Common myeloid progenitor, CD34-positive (primary cell): ENCODE data around the gene MRFAP1L1.

Experiments used
- CTCF ChIA-PET: fragments of 350-600 bp; sonication (Branson Sonifier 250); formaldehyde crosslinking; loops from one replicate; lab custom pipeline; 2021; ENCODE audit warnings: antibody characterized with exemption; lab: Charles Lee
- POLR2A ChIA-PET: fragments of 350-600 bp; sonication (Branson Sonifier 250); formaldehyde crosslinking; loops from one replicate; lab custom pipeline; 2021; ENCODE audit warnings: antibody characterized with exemption; lab: Charles Lee
- DNase-seq, 3 donors: peaks; one replicate each; pipeline versions ENCODE4 v3.0.0 to v3.0.0-alpha.2; 2013
- H3K27ac ChIP-seq, 2 experiments: 1 replicate in 1 of 2; 2 replicates in 1 of 2; pipeline ENCODE4 v1.7.0; 2013; ENCODE audit warnings: inconsistent platforms in 2 of 2, low read length in 2 of 2, mild to moderate bottlenecking in 2 of 2, low read depth in 1 of 2, moderate library complexity in 1 of 2; ENCODE audit not compliant: severe bottlenecking in 2 of 2, insufficient read depth in 1 of 2, poor library complexity in 1 of 2
- H3K27me3 ChIP-seq, 5 experiments: replicated peaks in 2 of 5; 1 replicate in 3 of 5; 2 replicates in 2 of 5; pipeline versions ENCODE4 v1.6.1 to v1.7.0; 2013; ENCODE audit warnings: low read length in 4 of 5, mild to moderate bottlenecking in 2 of 5, moderate library complexity in 2 of 5, inconsistent platforms in 1 of 5; ENCODE audit not compliant: insufficient read depth in 5 of 5, control insufficient read depth in 4 of 5
- H3K36me3 ChIP-seq, 4 experiments: 1 replicate in 2 of 4; 2 replicates in 2 of 4; pipeline versions ENCODE4 v1.6.1 to v1.7.0; 2013; ENCODE audit warnings: low read length in 3 of 4, control low read depth in 1 of 4, mild to moderate bottlenecking in 1 of 4; ENCODE audit not compliant: control insufficient read depth in 4 of 4, insufficient read depth in 4 of 4
- H3K4me1 ChIP-seq, 4 experiments: 1 replicate in 3 of 4; 2 replicates in 1 of 4; pipeline versions ENCODE4 v1.6.1 to v1.7.1; 2013; ENCODE audit warnings: low read length in 3 of 4, mild to moderate bottlenecking in 3 of 4, control low read depth in 1 of 4, inconsistent platforms in 1 of 4, moderate library complexity in 1 of 4; ENCODE audit not compliant: control insufficient read depth in 4 of 4, insufficient read depth in 4 of 4; ENCODE audit errors: control extremely low read depth in 1 of 4
- H3K4me3 ChIP-seq, 7 experiments: 1 replicate in 4 of 7; 2 replicates in 3 of 7; pipeline versions ENCODE4 v1.5.1 to v1.7.0; 2013; ENCODE audit warnings: mild to moderate bottlenecking in 7 of 7, low read length in 6 of 7, moderate library complexity in 6 of 7, inconsistent platforms in 2 of 7, low read depth in 2 of 7, control low read depth in 1 of 7; ENCODE audit not compliant: insufficient read depth in 4 of 7, control insufficient read depth in 1 of 7; ENCODE audit errors: extremely low read depth in 1 of 7
- H3K9me3 ChIP-seq, 5 experiments: 1 replicate in 4 of 5; 2 replicates in 1 of 5; pipeline versions ENCODE4 v1.6.1 to v1.7.1; 2013; ENCODE audit warnings: low read length in 4 of 5, mild to moderate bottlenecking in 2 of 5, inconsistent platforms in 1 of 5, low read depth in 1 of 5, moderate library complexity in 1 of 5; ENCODE audit not compliant: control insufficient read depth in 4 of 5, insufficient read depth in 2 of 5; ENCODE audit errors: control extremely low read depth in 1 of 5
- WGBS: methylation state at CpG from one replicate; pipeline ENCODE4 v1.1.5; 2013; ENCODE audit not compliant: insufficient coverage; 5-methylcytosine and 5-hydroxymethylcytosine counted together

The MRFAP1L1 gene

DNA sequence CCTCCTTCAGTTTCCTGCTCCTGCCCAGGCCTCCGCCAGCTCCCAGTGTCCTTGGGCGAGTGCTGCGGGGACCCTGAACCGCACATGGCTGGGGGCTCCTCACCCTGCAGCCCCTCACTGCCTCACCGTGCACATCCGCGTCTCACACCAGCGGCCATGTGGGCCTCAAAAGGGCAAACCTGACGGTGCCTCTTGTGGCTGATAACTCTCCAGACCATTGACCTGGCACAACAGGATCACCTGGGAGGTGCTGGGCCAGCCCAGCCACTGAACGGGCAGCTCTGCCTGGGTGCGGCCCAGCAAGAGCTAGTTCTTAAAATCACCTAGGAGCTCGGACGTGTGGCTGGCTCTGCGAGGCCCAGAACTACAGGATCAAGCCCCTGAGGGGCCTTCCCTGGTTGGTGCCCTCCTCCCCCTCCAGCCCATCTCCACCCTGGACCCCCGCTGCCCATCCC lies 20.1 kb downstream of the MRFAP1L1 start:
- ChIA-PET CTCF (interaction anchor here (0.8 to 2.5 kb wide), 9 partner anchors 9 to 185 kb away, joined by 3 to 14 read pairs (median 4); partner anchors contain the start of gene MRFAP1L1), POLR2A (interaction anchor here (0.6 kb wide), 1 partner anchor 15 kb away, joined by 8 read pairs; no protein-coding TSS in a partner anchor)
- Histone ChIP-seq H3K27me3 (no peaks in the 10 kb centered on the region), H3K9me3 (peaks cover 0 to 5% (median 0%) of the 10 kb centered on the region in 5 experiments), H3K4me3 (peak overlapping the region in 1 of 7 experiments; percentile 0), H3K27ac (no peak overlapping the region), H3K36me3 (no peaks in the 10 kb centered on the region), H3K4me1 (peaks cover 0 to 60% (median 27%) of the 10 kb centered on the region in 4 experiments)
- no peak for DNase-seq
- WGBS: 91% methylated on average over 10 of the region's 15 CpGs

DNA sequence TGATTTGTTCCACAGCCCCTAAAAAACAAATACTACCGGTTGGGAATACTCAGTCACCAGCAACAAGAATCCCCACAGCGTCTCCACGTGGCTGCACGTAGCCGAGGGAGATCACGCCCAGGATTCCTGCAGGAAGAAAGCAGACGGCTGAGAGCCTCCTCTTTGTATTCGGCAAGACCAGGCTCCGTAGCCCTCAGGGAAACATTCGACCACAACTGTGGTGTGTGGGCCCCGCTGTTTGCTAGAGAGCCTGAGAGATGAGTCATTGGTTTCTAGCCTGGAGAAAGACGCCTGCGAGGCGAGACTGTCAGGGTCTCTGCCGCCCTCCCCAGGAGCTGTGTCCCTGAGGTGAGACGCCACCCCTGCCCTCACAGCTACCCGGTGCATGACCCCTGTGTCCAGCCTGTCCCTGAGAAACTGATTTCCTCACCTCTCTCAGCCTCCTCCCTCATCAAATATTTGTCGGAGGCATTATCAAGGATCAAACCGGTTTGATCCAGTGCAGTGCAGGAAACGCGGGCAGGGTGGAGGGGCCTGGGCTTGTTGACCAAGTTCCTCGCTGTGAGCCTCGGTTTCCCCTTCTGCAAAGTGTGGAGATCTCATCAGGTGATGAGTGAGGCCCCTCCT lies 20.7 kb downstream of the MRFAP1L1 start:
- peak; percentile 69 to 94 (median 91) for DNase-seq
- WGBS: 17% methylated on average over 22 of the region's 23 CpGs
- Histone ChIP-seq H3K9me3 (peaks cover 0 to 5% (median 0%) of the 10 kb centered on the region in 5 experiments), H3K4me3 (peak overlapping the region in 2 of 7 experiments; percentile 0 to 28), H3K36me3 (no peaks in the 10 kb centered on the region), H3K4me1 (peaks cover 0 to 55% (median 26%) of the 10 kb centered on the region in 4 experiments), H3K27ac (peak overlapping the region in 1 of 2 experiments; percentile 57), H3K27me3 (no peaks in the 10 kb centered on the region)
- POLR2A ChIA-PET: interaction anchor here (0.6 kb wide), 1 partner anchor 14 kb away, joined by 8 read pairs; no protein-coding TSS in a partner anchor
- CTCF ChIA-PET: interaction anchor here (0.8 to 2.5 kb wide), 7 partner anchors 8 to 73 kb away, joined by 3 to 14 read pairs (median 5); partner anchors contain the start of gene MRFAP1L1

DNA sequence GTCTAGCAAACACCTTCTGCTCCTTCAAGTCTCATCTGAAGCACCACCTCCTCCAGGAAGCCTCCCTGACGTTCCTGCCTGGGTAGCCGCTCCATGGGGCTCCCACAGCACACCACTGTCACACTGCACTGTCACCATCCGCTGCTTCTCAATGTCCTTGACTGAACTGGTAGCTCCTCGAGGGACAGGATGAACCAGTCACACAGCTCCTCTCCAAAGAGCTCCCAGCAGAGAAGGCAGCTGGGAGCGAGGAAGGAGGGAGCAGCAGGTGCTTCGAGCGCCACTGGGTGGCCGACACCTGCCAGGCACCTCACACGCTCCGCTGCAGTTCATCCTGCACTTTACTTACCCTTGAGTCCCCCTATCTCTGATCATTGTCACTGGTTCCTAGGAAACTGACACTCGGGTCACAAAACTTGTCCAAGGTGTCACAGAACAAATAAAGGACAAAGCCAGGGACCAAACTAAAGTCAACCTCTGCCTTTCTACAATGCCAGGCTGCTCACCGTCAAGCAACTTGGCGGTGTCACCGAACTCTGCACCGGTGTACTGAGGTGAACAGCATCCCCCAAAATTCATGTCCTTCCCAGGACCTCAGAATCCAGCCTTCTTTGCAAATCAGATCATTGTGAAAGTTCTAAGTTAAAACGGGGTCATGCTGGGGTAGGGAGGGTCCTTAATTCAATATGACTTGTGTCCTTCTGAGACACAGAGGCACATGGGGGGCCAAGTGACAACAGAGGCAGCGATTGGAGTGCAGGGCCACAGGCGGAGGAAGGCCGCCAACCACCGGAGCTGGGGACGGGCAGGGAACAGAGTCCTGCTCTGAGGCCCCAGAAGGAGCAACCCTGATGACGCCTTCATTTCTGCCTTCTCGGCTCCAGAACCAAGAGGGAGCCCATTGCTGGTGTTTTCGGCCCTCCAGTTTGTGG lies 21.5 kb downstream of the MRFAP1L1 start:
- peak overlapping the region in 1 of 2 experiments; percentile 38 for H3K27ac ChIP-seq
- DNase-seq: no peak
- CTCF ChIA-PET: interaction anchor here (1.2 to 1.7 kb wide), 5 partner anchors 12 to 25 kb away, joined by 3 to 6 read pairs (median 4); partner anchors contain the start of gene MRFAP1L1

DNA sequence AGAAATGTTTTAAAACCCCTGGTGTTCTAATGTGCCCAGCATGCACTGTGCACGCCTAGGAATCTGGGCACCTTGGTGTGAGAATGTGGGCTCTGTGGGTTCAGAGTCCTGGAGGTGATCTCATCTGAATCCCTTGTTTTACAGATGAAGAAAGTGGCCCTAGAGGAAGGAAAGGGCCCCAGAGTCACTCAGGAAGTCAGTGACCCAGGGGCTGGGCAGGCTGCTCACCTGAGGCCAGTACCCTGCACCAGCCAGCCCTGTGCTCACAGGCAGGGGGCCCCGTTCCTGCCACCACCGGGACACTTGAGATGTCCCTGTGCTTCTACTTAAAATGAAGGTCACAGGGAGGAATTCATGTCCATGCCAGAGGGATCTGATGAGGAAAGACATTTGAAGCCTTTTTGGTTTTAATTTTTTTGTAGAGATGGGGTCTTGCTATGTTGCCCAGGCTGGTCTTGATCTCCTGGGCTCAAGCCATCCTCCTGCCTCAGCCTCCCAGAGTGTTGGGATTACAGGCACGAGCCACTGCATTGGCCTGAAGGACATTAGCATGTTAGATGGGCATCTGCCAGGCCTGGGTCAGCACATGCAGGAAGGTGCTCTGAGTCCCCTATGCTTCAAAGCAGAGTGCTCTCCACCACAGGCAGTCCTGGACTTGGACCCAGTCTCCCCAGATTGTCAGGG lies 23.4 kb downstream of the MRFAP1L1 start:
- Histone ChIP-seq H3K36me3 (no peaks in the 10 kb centered on the region), H3K4me3 (no peak overlapping the region), H3K27ac (no peak overlapping the region), H3K4me1 (peaks cover 0 to 41% (median 26%) of the 10 kb centered on the region in 4 experiments), H3K9me3 (peaks cover 0 to 5% (median 0%) of the 10 kb centered on the region in 5 experiments), H3K27me3 (no peaks in the 10 kb centered on the region)
- CTCF ChIA-PET: interaction anchor here (0.9 to 1.6 kb wide), 3 partner anchors 13 to 31 kb away, joined by 3 to 5 read pairs (median 4); no protein-coding TSS in a partner anchor
- 97% methylated on average over 4 of the region's 4 CpGs for WGBS
- POLR2A ChIA-PET: interaction anchor here (1.2 kb wide), 1 partner anchor 12 kb away, joined by 4 read pairs; a partner anchor contains a TSS
- no peak for DNase-seq

More for the DNA sequence above, 21.5 kb downstream of the MRFAP1L1 start:
- Histone ChIP-seq H3K4me3 (no peak overlapping the region), H3K36me3 (no peaks in the 10 kb centered on the region), H3K27me3 (no peaks in the 10 kb centered on the region), H3K4me1 (peaks cover 0 to 47% (median 26%) of the 10 kb centered on the region in 4 experiments), H3K9me3 (peaks cover 0 to 5% (median 0%) of the 10 kb centered on the region in 5 experiments)
- 89% methylated on average over 19 of the region's 24 CpGs for WGBS
- POLR2A ChIA-PET: no interaction called here

DNA sequence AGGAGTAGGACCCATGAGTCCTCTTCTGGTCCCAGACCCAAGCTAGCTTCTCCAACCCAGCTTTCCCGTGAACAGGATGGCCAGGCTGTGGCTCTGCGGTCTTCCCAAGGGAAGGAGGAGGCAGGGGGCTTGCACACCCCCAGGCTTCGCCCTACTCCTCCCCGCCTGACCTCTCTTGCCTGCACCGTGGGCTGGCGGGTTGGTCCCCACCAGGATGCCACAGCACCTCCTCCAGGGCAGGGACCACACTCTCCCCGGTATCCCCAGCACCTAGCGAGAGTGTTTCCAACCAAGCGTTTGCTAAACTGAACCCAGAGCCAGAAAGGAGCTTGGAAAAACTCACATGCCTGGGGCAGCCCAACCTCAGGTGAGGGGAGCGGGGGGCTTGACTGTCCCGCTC lies 25.0 kb downstream of the MRFAP1L1 start:
- ChIA-PET POLR2A (no interaction called here), CTCF (interaction anchor here (2.4 kb wide), 1 partner anchor 9 kb away, joined by 13 read pairs; no protein-coding TSS in a partner anchor)
- Histone ChIP-seq H3K27ac (no peak overlapping the region), H3K9me3 (peaks cover 0 to 6% (median 3%) of the 10 kb centered on the region in 5 experiments), H3K27me3 (no peaks in the 10 kb centered on the region), H3K4me3 (no peak overlapping the region), H3K4me1 (peaks cover 0 to 26% (median 14%) of the 10 kb centered on the region in 4 experiments), H3K36me3 (peaks cover 0 to 8% (median 3%) of the 10 kb centered on the region in 4 experiments)
- DNase-seq: no peak
- 100% methylated on average over 9 of the region's 11 CpGs for WGBS

DNA sequence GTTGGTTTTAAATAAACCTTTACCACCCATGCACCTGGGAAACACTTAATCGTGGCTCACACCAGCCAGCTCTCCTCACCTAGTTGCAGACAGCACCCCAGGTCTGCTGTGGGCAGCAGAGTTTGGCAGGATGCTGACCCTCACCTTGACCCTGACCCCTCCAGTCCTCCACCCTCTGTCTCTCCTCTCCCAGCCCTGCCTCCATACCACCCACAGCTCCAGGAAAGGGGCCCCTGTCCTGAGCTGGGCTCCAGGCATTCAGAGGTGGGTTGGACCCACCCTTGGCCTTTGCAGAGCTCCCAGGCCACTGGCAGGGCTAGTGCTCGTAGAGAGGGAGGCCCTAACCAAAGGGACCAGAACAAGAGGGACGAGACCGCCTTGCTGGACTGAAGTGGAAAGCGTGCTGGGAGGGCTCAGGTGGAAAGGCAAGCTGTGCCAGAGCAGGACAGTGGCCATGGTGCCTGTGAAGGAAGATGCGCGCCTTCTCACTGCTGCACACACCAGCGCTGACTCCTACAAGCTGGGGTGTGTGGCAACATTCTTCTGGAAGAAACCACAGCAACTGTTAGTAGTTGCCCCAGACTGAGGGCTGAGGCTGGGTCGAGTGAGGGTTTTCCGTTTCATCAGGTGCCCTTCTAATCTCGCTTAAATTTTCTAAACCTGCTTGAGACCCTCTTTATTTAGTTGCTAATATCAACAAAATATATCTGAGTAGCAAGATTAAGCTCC lies 26.6 kb downstream of the MRFAP1L1 start:
- POLR2A ChIA-PET: no interaction called here
- peaks cover 0 to 18% (median 6%) of the 10 kb centered on the region in 4 experiments for H3K36me3 ChIP-seq
- no peak overlapping the region for H3K27ac ChIP-seq
- H3K4me3 ChIP-seq: no peak overlapping the region
- WGBS: 100% methylated on average over 2 of the region's 11 CpGs
- no peak for DNase-seq
- CTCF ChIA-PET: interaction anchor here (0.6 to 3.2 kb wide), 3 partner anchors 8 to 29 kb away, joined by 3 to 13 read pairs (median 10); no protein-coding TSS in a partner anchor
- peaks cover 0 to 6% (median 5%) of the 10 kb centered on the region in 5 experiments for H3K9me3 ChIP-seq
- peaks cover 0 to 9% (median 0%) of the 10 kb centered on the region in 4 experiments for H3K4me1 ChIP-seq
- no peaks in the 10 kb centered on the region for H3K27me3 ChIP-seq
